ENCODE results near the gene PCBP1.
A peak's percentile ranks its signal among the peaks of the same experiment; 100 is the strongest.
"Not testable (repeated sequence)": the region's sequence is repeated elsewhere in the genome, so short reads cannot be mapped to it uniquely, and the experiment has no call there.

The PCBP1 gene

GRCh38 chr2:70106138-70106537 is 18.9 kb downstream of the PCBP1 start:
- not testable (repeated sequence) for H4K91ac ChIP-seq (ENCODE audit: low read depth, low read length); H3K4ac ChIP-seq (ENCODE audit: low read depth, low read length); H3K36me3 ChIP-seq (ENCODE audit: control insufficient read depth in 1 of 2, insufficient read depth in 2 of 2, low read length in 2 of 2); H2BK5ac ChIP-seq (ENCODE audit: low read depth, low read length, poor library complexity); H4K8ac ChIP-seq (ENCODE audit: low read depth, low read length); H4K12ac ChIP-seq (ENCODE audit: low read depth, low read length); H2BK120ac ChIP-seq (ENCODE audit: insufficient read depth, low read length, poor library complexity); H3K14ac ChIP-seq (ENCODE audit: low read length); H3K4me2 ChIP-seq (ENCODE audit: low read length); H2BK12ac ChIP-seq (ENCODE audit: low read length); H2AFZ ChIP-seq (ENCODE audit: insufficient read depth, low read length, poor library complexity); H3K9me3 ChIP-seq (ENCODE audit: insufficient read depth, low read depth, low read length); H3K79me2 ChIP-seq (ENCODE audit: control insufficient read depth, insufficient read depth, low read length, poor library complexity); H3K4me3 ChIP-seq (ENCODE audit: low read depth, low read length); H3K27ac ChIP-seq (ENCODE audit: low read depth, low read length); H3K27me3 ChIP-seq (ENCODE audit: insufficient read depth, low read length); DNase-seq; H3K23ac ChIP-seq (ENCODE audit: low read length); H3K79me1 ChIP-seq (ENCODE audit: low read length); H3K9ac ChIP-seq (ENCODE audit: low read length); H3K18ac ChIP-seq (ENCODE audit: low read length); H2AK5ac ChIP-seq (ENCODE audit: low read length)
- peaks cover 13 to 17% of the 10 kb centered on the region in 2 experiments for H3K4me1 ChIP-seq (ENCODE audit: control insufficient read depth in 1 of 2, insufficient read depth in 2 of 2, low read length in 2 of 2)
- WGBS (ENCODE audit: extremely low coverage, insufficient coverage, insufficient read length): no CpG with 5 or more reads among the region's 8 CpGs

DNA sequence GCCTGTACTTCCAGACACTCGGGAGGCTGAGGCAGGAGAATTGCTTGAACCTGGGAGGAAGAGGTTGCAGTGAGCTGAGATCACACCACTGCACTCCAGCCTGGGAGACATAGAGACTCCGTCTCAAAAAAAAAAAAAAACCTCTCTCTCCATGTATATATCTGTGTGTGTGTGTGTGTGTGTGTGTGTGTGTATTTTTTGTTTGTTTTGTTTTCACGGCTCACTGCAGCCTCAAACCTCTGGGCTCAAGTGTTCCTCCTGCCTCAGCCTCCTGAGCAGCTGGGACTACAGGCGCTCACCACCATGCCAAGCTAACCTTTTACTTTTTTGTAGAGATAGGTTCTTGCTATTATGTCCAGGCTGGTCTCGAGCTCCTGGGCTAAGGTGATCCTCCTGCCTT is 23.1 kb downstream of the PCBP1 start:
- H3K9me3 ChIP-seq (ENCODE audit: insufficient read depth, low read depth, low read length); H3K27ac ChIP-seq (ENCODE audit: low read depth, low read length); H2AFZ ChIP-seq (ENCODE audit: insufficient read depth, low read length, poor library complexity); H3K27me3 ChIP-seq (ENCODE audit: insufficient read depth, low read length); H3K36me3 ChIP-seq (ENCODE audit: control insufficient read depth in 1 of 2, insufficient read depth in 2 of 2, low read length in 2 of 2); H3K9ac ChIP-seq (ENCODE audit: low read length); H4K8ac ChIP-seq (ENCODE audit: low read depth, low read length); H3K4me2 ChIP-seq (ENCODE audit: low read length); H4K91ac ChIP-seq (ENCODE audit: low read depth, low read length); H2AK5ac ChIP-seq (ENCODE audit: low read length); H3K14ac ChIP-seq (ENCODE audit: low read length); H3K18ac ChIP-seq (ENCODE audit: low read length); H3K79me2 ChIP-seq (ENCODE audit: control insufficient read depth, insufficient read depth, low read length, poor library complexity); H3K4me3 ChIP-seq (ENCODE audit: low read depth, low read length); H3K23ac ChIP-seq (ENCODE audit: low read length); H3K4ac ChIP-seq (ENCODE audit: low read depth, low read length); DNase-seq; H4K12ac ChIP-seq (ENCODE audit: low read depth, low read length); H2BK120ac ChIP-seq (ENCODE audit: insufficient read depth, low read length, poor library complexity): not testable (repeated sequence)
- no CpG with 5 or more reads among the region's 5 CpGs for WGBS (ENCODE audit: extremely low coverage, insufficient coverage, insufficient read length)
- Histone ChIP-seq H3K79me1 (ENCODE audit: low read length) (peaks cover 17% of the 10 kb centered on the region), H2BK5ac (ENCODE audit: low read depth, low read length, poor library complexity) (peak overlapping the region; percentile 6), H2BK12ac (ENCODE audit: low read length) (peak overlapping the region; percentile 50), H3K4me1 (ENCODE audit: control insufficient read depth in 1 of 2, insufficient read depth in 2 of 2, low read length in 2 of 2) (peaks cover 20 to 27% of the 10 kb centered on the region in 2 experiments)

DNA sequence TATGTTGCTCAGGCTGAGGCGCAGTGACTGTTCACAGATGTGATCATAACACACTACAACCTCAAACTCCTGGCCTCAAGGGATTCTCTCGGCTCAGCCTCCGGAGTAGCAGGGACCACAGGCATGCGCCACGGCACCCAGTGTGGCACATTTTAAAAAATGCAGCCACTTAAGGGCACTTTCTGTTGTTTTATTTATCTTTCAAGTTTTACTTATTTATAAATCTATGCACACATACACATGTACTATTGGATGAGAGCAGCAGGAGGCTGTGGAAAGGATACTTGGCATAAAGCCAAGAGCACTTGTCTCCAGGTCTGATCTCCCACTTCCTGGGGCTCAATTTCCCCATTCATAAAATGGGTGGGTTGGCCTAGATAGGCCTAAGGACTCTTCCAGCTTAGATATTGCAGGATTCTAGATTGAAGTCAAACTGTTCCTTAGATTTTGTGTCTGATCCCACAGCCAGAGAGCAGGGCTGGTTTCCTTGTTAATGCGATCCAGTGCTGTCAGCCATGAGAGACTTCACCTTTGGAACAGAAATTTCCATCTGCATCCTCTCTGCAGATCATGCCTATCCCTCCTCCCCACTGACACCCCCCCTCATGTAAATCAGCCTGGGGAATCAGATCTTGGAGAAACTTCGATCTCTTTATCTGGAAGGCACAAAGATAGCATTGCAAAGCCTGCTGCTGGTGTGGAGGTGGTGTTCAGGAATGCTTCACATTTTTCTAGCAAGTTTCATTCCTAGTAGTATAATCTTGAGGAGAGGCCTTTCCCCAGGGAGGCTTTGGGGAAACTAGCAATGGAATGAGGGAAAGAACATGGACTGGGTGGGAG is 24.7 kb downstream of the PCBP1 start:
- peak overlapping the region; percentile 67 for H4K91ac ChIP-seq (ENCODE audit: low read depth, low read length)
- no peaks in the 10 kb centered on the region for H3K9me3 ChIP-seq (ENCODE audit: insufficient read depth, low read depth, low read length)
- H3K23ac ChIP-seq (ENCODE audit: low read length): no peak overlapping the region
- H3K4me2 ChIP-seq (ENCODE audit: low read length): peak overlapping the region; percentile 36
- WGBS (ENCODE audit: extremely low coverage, insufficient coverage, insufficient read length): no CpG with 5 or more reads among the region's 7 CpGs
- no peak overlapping the region for H2AFZ ChIP-seq (ENCODE audit: insufficient read depth, low read length, poor library complexity)
- H2BK5ac ChIP-seq (ENCODE audit: low read depth, low read length, poor library complexity): peak overlapping the region; percentile 64
- peak overlapping the region; percentile 88 for H2BK12ac ChIP-seq (ENCODE audit: low read length)
- peaks cover 20% of the 10 kb centered on the region for H3K79me1 ChIP-seq (ENCODE audit: low read length)
- peaks cover 24 to 36% of the 10 kb centered on the region in 2 experiments for H3K4me1 ChIP-seq (ENCODE audit: control insufficient read depth in 1 of 2, insufficient read depth in 2 of 2, low read length in 2 of 2)
- H3K36me3 ChIP-seq (ENCODE audit: control insufficient read depth in 1 of 2, insufficient read depth in 2 of 2, low read length in 2 of 2): no peaks in the 10 kb centered on the region
- no peak overlapping the region for H3K4me3 ChIP-seq (ENCODE audit: low read depth, low read length)
- H3K9ac ChIP-seq (ENCODE audit: low read length): no peak overlapping the region
- H4K8ac ChIP-seq (ENCODE audit: low read depth, low read length): no peak overlapping the region
- H3K18ac ChIP-seq (ENCODE audit: low read length): no peak overlapping the region
- peak; percentile 88 to 92 for DNase-seq
- peaks cover 2% of the 10 kb centered on the region for H3K79me2 ChIP-seq (ENCODE audit: control insufficient read depth, insufficient read depth, low read length, poor library complexity)
- H3K14ac ChIP-seq (ENCODE audit: low read length): peak overlapping the region; percentile 83
- peak overlapping the region; percentile 66 for H2AK5ac ChIP-seq (ENCODE audit: low read length)
- no peak overlapping the region for H3K4ac ChIP-seq (ENCODE audit: low read depth, low read length)
- peak overlapping the region; percentile 85 for H2BK120ac ChIP-seq (ENCODE audit: insufficient read depth, low read length, poor library complexity)
- H3K27ac ChIP-seq (ENCODE audit: low read depth, low read length): peak overlapping the region; percentile 39
- H4K12ac ChIP-seq (ENCODE audit: low read depth, low read length): no peak overlapping the region
- H3K27me3 ChIP-seq (ENCODE audit: insufficient read depth, low read length): no peaks in the 10 kb centered on the region

DNA sequence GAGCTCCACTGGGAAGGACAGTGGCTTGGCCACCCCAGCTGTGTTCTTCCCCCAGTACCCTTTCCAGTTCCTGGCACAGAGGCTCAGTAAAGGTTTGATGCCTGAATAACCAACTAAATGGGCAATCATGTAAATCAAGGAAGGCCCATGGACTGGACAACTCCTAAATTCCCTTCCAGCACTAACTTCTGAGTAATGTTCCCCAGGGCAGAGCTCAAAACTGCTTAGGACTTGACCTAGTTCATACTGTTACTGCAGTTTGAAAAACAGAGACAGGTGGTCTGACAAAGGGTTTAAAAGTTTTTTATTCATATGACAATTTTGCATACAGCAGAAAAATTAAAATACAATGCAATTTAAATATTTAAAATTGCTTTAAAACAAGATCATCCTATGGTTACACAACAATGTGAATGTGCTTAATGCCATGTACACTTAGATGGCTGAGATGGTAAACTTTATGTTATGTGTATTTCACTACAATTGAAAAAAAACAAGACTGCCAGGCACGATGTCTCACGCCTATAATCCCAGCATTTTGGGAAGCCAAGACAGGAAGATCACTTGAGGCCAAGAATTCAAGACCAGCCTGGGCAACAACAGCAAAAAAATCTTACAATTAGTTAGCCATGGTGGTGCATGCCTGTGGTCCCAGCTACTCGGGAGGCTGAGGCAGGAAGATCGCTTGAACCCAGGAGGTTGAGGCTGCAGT is 26.2 kb downstream of the PCBP1 start:
- Histone ChIP-seq H3K9ac (ENCODE audit: low read length) (no peak overlapping the region), H3K27ac (ENCODE audit: low read depth, low read length) (no peak overlapping the region), H3K18ac (ENCODE audit: low read length) (peak overlapping the region; percentile 5), H3K9me3 (ENCODE audit: insufficient read depth, low read depth, low read length) (no peaks in the 10 kb centered on the region), H3K79me1 (ENCODE audit: low read length) (peaks cover 14% of the 10 kb centered on the region), H2AK5ac (ENCODE audit: low read length) (no peak overlapping the region), H3K4me2 (ENCODE audit: low read length) (no peak overlapping the region), H3K14ac (ENCODE audit: low read length) (peak overlapping the region; percentile 4), H3K23ac (ENCODE audit: low read length) (no peak overlapping the region), H3K36me3 (ENCODE audit: control insufficient read depth in 1 of 2, insufficient read depth in 2 of 2, low read length in 2 of 2) (no peaks in the 10 kb centered on the region), H3K79me2 (ENCODE audit: control insufficient read depth, insufficient read depth, low read length, poor library complexity) (no peaks in the 10 kb centered on the region), H3K4me3 (ENCODE audit: low read depth, low read length) (no peak overlapping the region), H4K8ac (ENCODE audit: low read depth, low read length) (peak overlapping the region; percentile 12), H3K4me1 (ENCODE audit: control insufficient read depth in 1 of 2, insufficient read depth in 2 of 2, low read length in 2 of 2) (peaks cover 16 to 32% of the 10 kb centered on the region in 2 experiments), H3K4ac (ENCODE audit: low read depth, low read length) (no peak overlapping the region), H4K91ac (ENCODE audit: low read depth, low read length) (peak overlapping the region; percentile 29), H2BK5ac (ENCODE audit: low read depth, low read length, poor library complexity) (no peak overlapping the region), H2BK120ac (ENCODE audit: insufficient read depth, low read length, poor library complexity) (peak overlapping the region; percentile 8), H2AFZ (ENCODE audit: insufficient read depth, low read length, poor library complexity) (no peak overlapping the region), H3K27me3 (ENCODE audit: insufficient read depth, low read length) (no peaks in the 10 kb centered on the region), H4K12ac (ENCODE audit: low read depth, low read length) (no peak overlapping the region), H2BK12ac (ENCODE audit: low read length) (peak overlapping the region; percentile 69)
- WGBS (ENCODE audit: extremely low coverage, insufficient coverage, insufficient read length): no CpG with 5 or more reads among the region's 4 CpGs
- peak; percentile 78 to 90 for DNase-seq
